ENCODE data around the gene SAP30BP. TPM values are rescaled to one million over a fixed set of nuclear protein-coding genes. Genes with fewer than 3 reads are reported as not detected.

Gene SAP30BP
- total and polyA plus RNA-seq, 4 donors, result 20.9 to 33.4 (median 30.2) TPM

DNA sequence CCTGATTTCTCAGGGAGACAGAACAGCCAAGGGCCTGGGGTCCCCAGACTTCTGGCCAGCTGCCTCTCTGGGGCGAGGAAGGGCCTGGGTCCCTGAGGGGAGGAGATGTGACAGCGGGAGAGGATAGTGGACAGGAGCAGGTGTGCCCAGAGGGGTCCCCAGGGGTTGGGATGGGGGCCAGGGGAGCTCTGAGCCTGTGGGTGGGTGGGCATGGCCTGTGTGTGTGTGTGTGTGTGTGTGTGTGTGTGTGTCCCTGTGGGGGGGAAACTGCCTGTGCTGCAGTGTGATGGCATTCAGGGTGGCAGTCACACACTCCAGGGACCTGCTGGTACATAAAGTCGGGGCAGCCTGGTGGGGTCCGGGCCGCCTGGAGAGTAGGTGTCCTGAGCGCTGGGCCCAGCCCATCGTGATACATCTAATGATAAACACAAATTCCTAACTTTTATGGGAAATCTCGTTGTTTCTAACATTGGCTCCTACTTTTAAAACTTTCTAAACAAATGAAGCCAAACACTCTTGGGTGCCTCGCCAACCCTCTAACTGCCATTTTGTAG, 55.5 kb downstream of the SAP30BP start (continued):
- TF ChIP-seq HNF4A (conservative IDR thresholded peaks at IDR 0.05), result no peak
- no peak for TF ChIP-seq RAD21 (IDR thresholded peaks at IDR 0.05)
- TF ChIP-seq NR2F2 (IDR thresholded peaks at IDR 0.05), result no peak
- TF ChIP-seq GABPA (IDR thresholded peaks at IDR 0.05 in 1 of 2, conservative IDR thresholded peaks at IDR 0.05 in 1 of 2), result no peak
- TF ChIP-seq CTCF (IDR thresholded peaks at IDR 0.05; ENCODE audit: low read depth, low read length, missing input control), result no peak
- no peak for TF ChIP-seq HNF4G (IDR thresholded peaks at IDR 0.05)

DNA sequence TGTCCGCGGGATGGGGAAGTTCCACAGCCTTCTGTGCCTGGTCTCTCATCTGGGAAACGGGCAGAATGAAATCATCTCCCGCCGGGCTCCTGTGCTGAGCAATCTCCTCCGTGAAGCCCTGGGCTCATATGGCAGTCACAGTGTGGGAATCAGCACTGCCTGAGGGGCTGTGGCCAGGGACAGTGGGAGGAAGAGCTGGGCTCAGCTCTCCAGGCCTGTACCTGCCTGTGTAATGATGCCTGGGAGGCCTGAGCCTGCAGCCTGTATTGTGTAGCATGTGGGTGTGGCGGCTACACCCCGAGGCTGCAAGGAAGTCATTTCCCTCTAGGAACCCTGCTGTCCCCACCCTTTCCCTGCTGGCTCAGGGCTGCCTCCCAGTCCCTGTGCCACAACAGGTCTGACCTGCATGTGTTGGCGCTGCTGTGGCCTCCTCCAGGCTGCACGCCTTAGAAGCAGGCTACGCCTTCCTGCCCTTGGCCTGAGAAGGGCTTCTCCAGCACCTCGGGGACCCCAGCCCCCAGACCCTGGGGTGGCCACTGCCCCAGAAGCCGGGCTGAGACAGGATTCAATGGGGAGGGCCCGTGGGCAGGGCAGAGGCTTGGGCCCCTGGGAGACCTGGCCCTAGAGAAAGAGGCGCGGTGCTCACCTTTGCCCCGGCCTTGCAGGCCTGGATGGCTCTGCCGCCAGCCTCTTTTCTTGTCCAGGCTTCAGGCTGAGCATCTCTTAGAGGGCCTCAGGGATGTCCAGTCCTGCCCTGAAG, 56.2 kb downstream of the SAP30BP start:
- H3K36me3 ChIP-seq (ENCODE audit: control insufficient read depth in 4 of 4, insufficient read depth in 3 of 4, low read depth in 1 of 4, low read length in 3 of 4), result no peaks in the 10 kb centered on the region
- DNase-seq (ENCODE audit: low spot score), result no peak
- H3K27me3 ChIP-seq (ENCODE audit: control insufficient read depth in 4 of 4, insufficient read depth in 4 of 4, low read length in 3 of 4), result peaks cover 0 to 5% (median 0%) of the 10 kb centered on the region in 4 donors
- no peak for TF ChIP-seq HNF4A (conservative IDR thresholded peaks at IDR 0.05)
- TF ChIP-seq HNF4G (IDR thresholded peaks at IDR 0.05), result no peak
- no peaks in the 10 kb centered on the region for H3K9me3 ChIP-seq (ENCODE audit: control insufficient read depth in 4 of 4, low read length in 3 of 4)
- no peak overlapping the region for H3K9ac ChIP-seq (ENCODE audit: low read depth in 1 of 2, low read length in 2 of 2)
- H3K27ac ChIP-seq (ENCODE audit: low read depth in 1 of 2, low read length in 2 of 2), result no peak overlapping the region
- no peak overlapping the region for H3K4me3 ChIP-seq (ENCODE audit: low read depth in 1 of 3, low read length in 3 of 3)
- H3K4me1 ChIP-seq (ENCODE audit: control insufficient read depth in 4 of 4, insufficient read depth in 4 of 4, low read length in 3 of 4), result peaks cover 0 to 6% (median 5%) of the 10 kb centered on the region in 4 donors
- 82% methylated on average over 18 of the region's 18 CpGs for WGBS

DNA sequence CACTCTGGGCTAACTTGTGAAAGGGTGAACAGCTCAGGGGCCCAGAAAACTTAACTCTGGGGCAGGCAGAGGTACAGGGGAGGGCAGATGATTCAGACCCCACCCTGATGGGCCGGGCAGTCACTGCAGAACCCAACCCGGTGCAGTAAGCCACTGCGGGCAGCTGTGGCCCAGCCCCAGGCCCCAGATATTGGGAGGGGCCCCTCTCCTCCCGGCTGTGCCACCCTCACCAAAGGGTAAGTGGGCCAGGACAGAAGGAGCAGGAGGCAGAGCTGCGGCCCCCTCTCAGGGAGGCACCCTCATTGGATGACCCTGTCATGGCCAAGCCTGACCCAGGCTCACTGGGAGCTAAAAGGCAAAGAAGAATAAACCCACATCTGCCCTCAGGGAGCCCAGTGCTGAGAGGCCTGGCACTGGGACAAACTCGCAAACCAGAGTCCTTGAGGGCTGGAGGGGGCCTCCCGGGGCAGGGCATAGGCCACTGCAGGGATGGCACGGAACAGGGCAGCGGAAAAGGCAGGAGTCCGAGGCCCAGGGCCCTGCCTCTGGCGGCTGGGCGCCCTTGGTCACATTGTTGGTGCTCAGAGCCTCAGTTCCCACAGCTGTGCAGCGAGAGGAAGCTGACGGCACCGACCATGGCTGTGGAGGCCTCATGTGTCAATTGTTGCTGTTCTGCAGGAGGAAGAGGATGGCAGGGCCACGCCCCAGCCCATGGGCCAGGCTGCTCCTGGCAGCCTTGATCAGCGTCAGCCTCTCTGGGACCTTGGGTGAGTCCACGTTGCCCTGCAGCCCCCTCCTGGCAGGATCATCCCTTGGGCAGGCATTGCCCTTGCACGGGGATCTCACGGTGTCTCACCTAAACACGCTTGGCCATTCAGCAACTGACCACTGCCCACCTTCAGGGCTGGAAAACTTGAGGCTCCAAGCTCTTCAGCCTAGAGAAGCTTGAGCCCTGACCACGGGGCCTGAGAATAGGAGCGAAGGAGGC, 57.2 kb downstream of the SAP30BP start:
- Histone ChIP-seq H3K9me3 (ENCODE audit: control insufficient read depth in 4 of 4, low read length in 3 of 4) (no peaks in the 10 kb centered on the region), H3K27me3 (ENCODE audit: control insufficient read depth in 4 of 4, insufficient read depth in 4 of 4, low read length in 3 of 4) (peaks cover 0 to 5% (median 0%) of the 10 kb centered on the region in 4 donors), H3K4me3 (ENCODE audit: low read depth in 1 of 3, low read length in 3 of 3) (no peak overlapping the region), H3K4me1 (ENCODE audit: control insufficient read depth in 4 of 4, insufficient read depth in 4 of 4, low read length in 3 of 4) (peaks cover 0 to 6% (median 5%) of the 10 kb centered on the region in 4 donors), H3K36me3 (ENCODE audit: control insufficient read depth in 4 of 4, insufficient read depth in 3 of 4, low read depth in 1 of 4, low read length in 3 of 4) (no peaks in the 10 kb centered on the region), H3K27ac (ENCODE audit: low read depth in 1 of 2, low read length in 2 of 2) (no peak overlapping the region), H3K9ac (ENCODE audit: low read depth in 1 of 2, low read length in 2 of 2) (no peak overlapping the region)
- 85% methylated on average over 23 of the region's 23 CpGs for WGBS
- no peak for DNase-seq (ENCODE audit: low spot score)
- TF ChIP-seq FOXA2 (IDR thresholded peaks at IDR 0.05), result no peak
- TF ChIP-seq YY1 (IDR thresholded peaks at IDR 0.05), result no peak
- no peak for TF ChIP-seq MAX (IDR thresholded peaks at IDR 0.05)
- TF ChIP-seq RAD21 (IDR thresholded peaks at IDR 0.05), result no peak
- TF ChIP-seq CTCF (IDR thresholded peaks at IDR 0.05; ENCODE audit: low read depth, low read length, missing input control), result no peak
- TF ChIP-seq NR2F2 (IDR thresholded peaks at IDR 0.05), result no peak
- no peak for TF ChIP-seq ZBTB33 (IDR thresholded peaks at IDR 0.05)
- no peak for TF ChIP-seq HNF4G (IDR thresholded peaks at IDR 0.05)
- TF ChIP-seq, protein P1, sequence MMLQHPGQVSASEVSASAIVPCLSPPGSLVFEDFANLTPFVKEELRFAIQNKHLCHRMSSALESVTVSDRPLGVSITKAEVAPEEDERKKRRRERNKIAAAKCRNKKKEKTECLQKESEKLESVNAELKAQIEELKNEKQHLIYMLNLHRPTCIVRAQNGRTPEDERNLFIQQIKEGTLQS (IDR thresholded peaks at IDR 0.05), result no peak
- no peak for TF ChIP-seq EGR1 (IDR thresholded peaks at IDR 0.05; ENCODE audit: low read depth in 2 of 2)
- TF ChIP-seq HNF4A (conservative IDR thresholded peaks at IDR 0.05), result no peak
- TF ChIP-seq JUND (IDR thresholded peaks at IDR 0.05), result no peak
- no peak for TF ChIP-seq RXRA (IDR thresholded peaks at IDR 0.05)
- no peak for TF ChIP-seq TAF1 (conservative IDR thresholded peaks at IDR 0.05)
- no peak for TF ChIP-seq SP1 (IDR thresholded peaks at IDR 0.05)
